ENCODE measurements around the gene TBCD.

TBCD gene

GRCh38 chr17:82874011-82874835 is 122.4 kb downstream of the TBCD start:
- Histone ChIP-seq H3K4me3 (ENCODE audit: low read depth in 1 of 2, low read length in 2 of 2) (no peak overlapping the region), H3K4me1 (ENCODE audit: insufficient read depth, low read length) (peaks cover 8% of the 10 kb centered on the region), H3K9ac (ENCODE audit: low read length) (no peak overlapping the region), H3K27ac (ENCODE audit: low read depth, low read length) (no peak overlapping the region), H3K36me3 (ENCODE audit: insufficient read depth, low read length) (peaks cover 15% of the 10 kb centered on the region), H3K27me3 (ENCODE audit: control insufficient read depth in 1 of 2, insufficient read depth in 2 of 2, low read length in 2 of 2) (no peaks in the 10 kb centered on the region), H3K9me3 (ENCODE audit: low read length) (no peaks in the 10 kb centered on the region)

GRCh38 chr17:82875407-82875856 is 123.6 kb downstream of the TBCD start:
- Histone ChIP-seq H3K36me3 (ENCODE audit: insufficient read depth, low read length) (peaks cover 10% of the 10 kb centered on the region), H3K4me3 (ENCODE audit: low read depth in 1 of 2, low read length in 2 of 2) (no peak overlapping the region), H3K27ac (ENCODE audit: low read depth, low read length) (no peak overlapping the region), H3K9ac (ENCODE audit: low read length) (no peak overlapping the region), H3K27me3 (ENCODE audit: control insufficient read depth in 1 of 2, insufficient read depth in 2 of 2, low read length in 2 of 2) (no peaks in the 10 kb centered on the region), H3K4me1 (ENCODE audit: insufficient read depth, low read length) (peaks cover 8% of the 10 kb centered on the region), H3K9me3 (ENCODE audit: low read length) (no peaks in the 10 kb centered on the region)

GRCh38 chr17:82876149-82876548 is 124.3 kb downstream of the TBCD start:
- H3K9me3 ChIP-seq (ENCODE audit: low read length) = no peaks in the 10 kb centered on the region
- no peaks in the 10 kb centered on the region for H3K27me3 ChIP-seq (ENCODE audit: control insufficient read depth in 1 of 2, insufficient read depth in 2 of 2, low read length in 2 of 2)
- H3K9ac ChIP-seq (ENCODE audit: low read length) = peak overlapping the region; percentile 1
- H3K36me3 ChIP-seq (ENCODE audit: insufficient read depth, low read length) = peaks cover 3% of the 10 kb centered on the region
- H3K27ac ChIP-seq (ENCODE audit: low read depth, low read length) = peak overlapping the region; percentile 8
- no peak overlapping the region for H3K4me3 ChIP-seq (ENCODE audit: low read depth in 1 of 2, low read length in 2 of 2)
- H3K4me1 ChIP-seq (ENCODE audit: insufficient read depth, low read length) = peaks cover 9% of the 10 kb centered on the region

GRCh38 chr17:82876602-82877379 is 124.9 kb downstream of the TBCD start:
- Histone ChIP-seq H3K36me3 (ENCODE audit: insufficient read depth, low read length) (no peaks in the 10 kb centered on the region), H3K9ac (ENCODE audit: low read length) (peak overlapping the region; percentile 1), H3K27me3 (ENCODE audit: control insufficient read depth in 1 of 2, insufficient read depth in 2 of 2, low read length in 2 of 2) (no peaks in the 10 kb centered on the region), H3K4me3 (ENCODE audit: low read depth in 1 of 2, low read length in 2 of 2) (no peak overlapping the region), H3K4me1 (ENCODE audit: insufficient read depth, low read length) (peaks cover 16% of the 10 kb centered on the region), H3K27ac (ENCODE audit: low read depth, low read length) (peak overlapping the region; percentile 61), H3K9me3 (ENCODE audit: low read length) (no peaks in the 10 kb centered on the region)

GRCh38 chr17:82878527-82878926 is 126.7 kb downstream of the TBCD start:
- Histone ChIP-seq H3K9me3 (ENCODE audit: low read length) (no peaks in the 10 kb centered on the region), H3K27me3 (ENCODE audit: control insufficient read depth in 1 of 2, insufficient read depth in 2 of 2, low read length in 2 of 2) (no peaks in the 10 kb centered on the region), H3K27ac (ENCODE audit: low read depth, low read length) (no peak overlapping the region), H3K4me1 (ENCODE audit: insufficient read depth, low read length) (peaks cover 24% of the 10 kb centered on the region), H3K9ac (ENCODE audit: low read length) (no peak overlapping the region), H3K36me3 (ENCODE audit: insufficient read depth, low read length) (no peaks in the 10 kb centered on the region), H3K4me3 (ENCODE audit: low read depth in 1 of 2, low read length in 2 of 2) (no peak overlapping the region)

GRCh38 chr17:82879241-82879640 is 127.4 kb downstream of the TBCD start:
- no peak overlapping the region for H3K9ac ChIP-seq (ENCODE audit: low read length)
- no peaks in the 10 kb centered on the region for H3K27me3 ChIP-seq (ENCODE audit: control insufficient read depth in 1 of 2, insufficient read depth in 2 of 2, low read length in 2 of 2)
- H3K4me1 ChIP-seq (ENCODE audit: insufficient read depth, low read length) = peaks cover 24% of the 10 kb centered on the region
- H3K27ac ChIP-seq (ENCODE audit: low read depth, low read length) = no peak overlapping the region
- H3K9me3 ChIP-seq (ENCODE audit: low read length) = no peaks in the 10 kb centered on the region
- no peak overlapping the region for H3K4me3 ChIP-seq (ENCODE audit: low read depth in 1 of 2, low read length in 2 of 2)
- H3K36me3 ChIP-seq (ENCODE audit: insufficient read depth, low read length) = no peaks in the 10 kb centered on the region

- peaks cover 28% of the 10 kb centered on the region for H3K4me1 ChIP-seq (ENCODE audit: insufficient read depth, low read length)
Observed at GRCh38 chr17:82880620-82881323, 128.9 kb downstream of the TBCD start.

GRCh38 chr17:82881324-82881823 is 129.5 kb downstream of the TBCD start:
- no peak overlapping the region for H3K27ac ChIP-seq (ENCODE audit: low read depth, low read length)
- H3K9me3 ChIP-seq (ENCODE audit: low read length) = no peaks in the 10 kb centered on the region
- H3K27me3 ChIP-seq (ENCODE audit: control insufficient read depth in 1 of 2, insufficient read depth in 2 of 2, low read length in 2 of 2) = no peaks in the 10 kb centered on the region
- peaks cover 24% of the 10 kb centered on the region for H3K4me1 ChIP-seq (ENCODE audit: insufficient read depth, low read length)
- no peak overlapping the region for H3K4me3 ChIP-seq (ENCODE audit: low read depth in 1 of 2, low read length in 2 of 2)
- H3K9ac ChIP-seq (ENCODE audit: low read length) = no peak overlapping the region
- no peaks in the 10 kb centered on the region for H3K36me3 ChIP-seq (ENCODE audit: insufficient read depth, low read length)

More at GRCh38 chr17:82880620-82881323, 128.9 kb downstream of the TBCD start:
- no peak overlapping the region for H3K27ac ChIP-seq (ENCODE audit: low read depth, low read length)
- H3K9ac ChIP-seq (ENCODE audit: low read length) = no peak overlapping the region
- no peaks in the 10 kb centered on the region for H3K9me3 ChIP-seq (ENCODE audit: low read length)
- H3K4me3 ChIP-seq (ENCODE audit: low read depth in 1 of 2, low read length in 2 of 2) = no peak overlapping the region
- no peaks in the 10 kb centered on the region for H3K36me3 ChIP-seq (ENCODE audit: insufficient read depth, low read length)
- no peaks in the 10 kb centered on the region for H3K27me3 ChIP-seq (ENCODE audit: control insufficient read depth in 1 of 2, insufficient read depth in 2 of 2, low read length in 2 of 2)

GRCh38 chr17:82881900-82882714 is 130.2 kb downstream of the TBCD start:
- peaks cover 20% of the 10 kb centered on the region for H3K4me1 ChIP-seq (ENCODE audit: insufficient read depth, low read length)
- H3K9ac ChIP-seq (ENCODE audit: low read length) = no peak overlapping the region
- no peak overlapping the region for H3K27ac ChIP-seq (ENCODE audit: low read depth, low read length)
- H3K9me3 ChIP-seq (ENCODE audit: low read length) = no peaks in the 10 kb centered on the region
- no peaks in the 10 kb centered on the region for H3K36me3 ChIP-seq (ENCODE audit: insufficient read depth, low read length)
- no peak overlapping the region for H3K4me3 ChIP-seq (ENCODE audit: low read depth in 1 of 2, low read length in 2 of 2)
- no peaks in the 10 kb centered on the region for H3K27me3 ChIP-seq (ENCODE audit: control insufficient read depth in 1 of 2, insufficient read depth in 2 of 2, low read length in 2 of 2)

- no peak overlapping the region for H3K4me3 ChIP-seq (ENCODE audit: low read depth in 1 of 2, low read length in 2 of 2)
- no peaks in the 10 kb centered on the region for H3K27me3 ChIP-seq (ENCODE audit: control insufficient read depth in 1 of 2, insufficient read depth in 2 of 2, low read length in 2 of 2)
- H3K9me3 ChIP-seq (ENCODE audit: low read length) = no peaks in the 10 kb centered on the region
- no peaks in the 10 kb centered on the region for H3K36me3 ChIP-seq (ENCODE audit: insufficient read depth, low read length)
- H3K4me1 ChIP-seq (ENCODE audit: insufficient read depth, low read length) = peaks cover 20% of the 10 kb centered on the region
- no peak overlapping the region for H3K9ac ChIP-seq (ENCODE audit: low read length)
- no peak overlapping the region for H3K27ac ChIP-seq (ENCODE audit: low read depth, low read length)
Observed at GRCh38 chr17:82882715-82883418, 131.0 kb downstream of the TBCD start.
